ENCODE measurements around the gene TCP11.

- TF ChIP-seq GTF2F1 (IDR thresholded peaks at IDR 0.05; ENCODE audit: low read length), result no peak
- TF ChIP-seq POLR2A (IDR thresholded peaks at IDR 0.05; ENCODE audit: insufficient read depth in 1 of 2, low read depth in 2 of 2, low read length in 2 of 2), result no peak
- TF ChIP-seq ETV6 (CRISPR knock-in tag; conservative IDR thresholded peaks at IDR 0.05), result no peak
- TF ChIP-seq ZNF777 (CRISPR knock-in tag; IDR thresholded peaks at IDR 0.05), result no peak
- no peak for TF ChIP-seq CTCF (CRISPR knock-in tag; IDR thresholded peaks at IDR 0.05)
- no peak for TF ChIP-seq MZF1 (CRISPR knock-in tag; IDR thresholded peaks at IDR 0.05; ENCODE audit: borderline replicate concordance)
- TF ChIP-seq ZNF678 (CRISPR knock-in tag; IDR thresholded peaks at IDR 0.05), result no peak
- no peak for TF ChIP-seq ZBTB20 (CRISPR knock-in tag; IDR thresholded peaks at IDR 0.05; ENCODE audit: borderline replicate concordance, low read depth)
- no peak for TF ChIP-seq TFDP1 (CRISPR knock-in tag; IDR thresholded peaks at IDR 0.05; ENCODE audit: borderline replicate concordance)
- TF ChIP-seq TCF12 (IDR thresholded peaks at IDR 0.05), result no peak
- no peak for TF ChIP-seq TCF12 (CRISPR knock-in tag; IDR thresholded peaks at IDR 0.05)
- TF ChIP-seq NCOA1 (CRISPR knock-in tag; IDR thresholded peaks at IDR 0.05), result no peak
- TF ChIP-seq CHD2 (IDR thresholded peaks at IDR 0.05; ENCODE audit: low read depth, low read length), result no peak
- TF ChIP-seq ATF3 (CRISPR knock-in tag; IDR thresholded peaks at IDR 0.05), result no peak
Observed at GRCh38 chr6:35173044-35173426, 31.9 kb upstream of the TCP11 start.

Data from HepG2 (cell line).